Measurements from ENCODE around the gene DTNBP1.

Gene DTNBP1

GRCh38 chr6:15594512-15595259 is 68.1 kb downstream of the DTNBP1 start:
- DNase-seq (ENCODE audit: extremely low read depth in 1 of 2, low read depth in 1 of 2) = no peak

GRCh38 chr6:15593798-15594197 is 69.0 kb downstream of the DTNBP1 start:
- DNase-seq (ENCODE audit: extremely low read depth in 1 of 2, low read depth in 1 of 2) = no peak

GRCh38 chr6:15592610-15593009 is 70.2 kb downstream of the DTNBP1 start:
- no peak for DNase-seq (ENCODE audit: extremely low read depth in 1 of 2, low read depth in 1 of 2)

GRCh38 chr6:15588971-15589634 is 73.7 kb downstream of the DTNBP1 start:
- DNase-seq (ENCODE audit: extremely low read depth in 1 of 2, low read depth in 1 of 2) = no peak

GRCh38 chr6:15586503-15586902 is 76.3 kb downstream of the DTNBP1 start:
- DNase-seq (ENCODE audit: extremely low read depth in 1 of 2, low read depth in 1 of 2) = no peak

GRCh38 chr6:15585760-15586214 is 77.0 kb downstream of the DTNBP1 start:
- DNase-seq (ENCODE audit: extremely low read depth in 1 of 2, low read depth in 1 of 2) = no peak

GRCh38 chr6:15582499-15582898 is 80.3 kb downstream of the DTNBP1 start:
- no peak for DNase-seq (ENCODE audit: extremely low read depth in 1 of 2, low read depth in 1 of 2)

GRCh38 chr6:15581751-15582150 is 81.1 kb downstream of the DTNBP1 start:
- no peak for DNase-seq (ENCODE audit: extremely low read depth in 1 of 2, low read depth in 1 of 2)

GRCh38 chr6:15580326-15580725 is 82.5 kb downstream of the DTNBP1 start:
- DNase-seq (ENCODE audit: extremely low read depth in 1 of 2, low read depth in 1 of 2) = no peak

- no peak for DNase-seq (ENCODE audit: extremely low read depth in 1 of 2, low read depth in 1 of 2)
Observed at GRCh38 chr6:15578716-15579391, 84.0 kb downstream of the DTNBP1 start.

- DNase-seq (ENCODE audit: extremely low read depth in 1 of 2, low read depth in 1 of 2) = no peak
Observed at GRCh38 chr6:15577550-15578171, 85.2 kb downstream of the DTNBP1 start.

GRCh38 chr6:15577106-15577505 is 85.7 kb downstream of the DTNBP1 start:
- DNase-seq (ENCODE audit: extremely low read depth in 1 of 2, low read depth in 1 of 2) = no peak

- no peak for DNase-seq (ENCODE audit: extremely low read depth in 1 of 2, low read depth in 1 of 2)
Observed at GRCh38 chr6:15575357-15576033, 87.3 kb downstream of the DTNBP1 start.

GRCh38 chr6:15574486-15574885 is 88.3 kb downstream of the DTNBP1 start:
- DNase-seq (ENCODE audit: extremely low read depth in 1 of 2, low read depth in 1 of 2) = no peak

- no peak for DNase-seq (ENCODE audit: extremely low read depth in 1 of 2, low read depth in 1 of 2)
Observed at GRCh38 chr6:15574023-15574422, 88.8 kb downstream of the DTNBP1 start.

- no peak for DNase-seq (ENCODE audit: extremely low read depth in 1 of 2, low read depth in 1 of 2)
Observed at GRCh38 chr6:15573384-15573783, 89.4 kb downstream of the DTNBP1 start.

GRCh38 chr6:15572296-15573016 is 90.4 kb downstream of the DTNBP1 start:
- no peak for DNase-seq (ENCODE audit: extremely low read depth in 1 of 2, low read depth in 1 of 2)

GRCh38 chr6:15570171-15570570 is 92.7 kb downstream of the DTNBP1 start:
- no peak for DNase-seq (ENCODE audit: extremely low read depth in 1 of 2, low read depth in 1 of 2)

GRCh38 chr6:15569035-15569995 is 93.5 kb downstream of the DTNBP1 start:
- DNase-seq (ENCODE audit: extremely low read depth in 1 of 2, low read depth in 1 of 2) = no peak

Measured in activated CD8-positive, alpha-beta memory T cell treated with anti-CD3 and anti-CD28 coated beads for 1 hour (primary cell).